Mucosa of gallbladder (tissue), 1 donor: Measurements from ENCODE around the gene BBS5. TPM values are rescaled to one million over a fixed set of nuclear protein-coding genes. Genes with fewer than 3 reads are reported as not detected.

ENCODE experiments used
- DNase-seq: peaks from one replicate; pipeline ENCODE4 v3.0.0-alpha.2; 2020; ENCODE audit warnings: low spot score
- total RNA-seq: library from RNA; stranded (reverse); gene quantifications from one replicate; pipeline ENCODE4 v1.2.1, GENCODE V29; 2021
- donor health status: DM: no; HTN: no; CAD: no.

BBS5 gene
- total RNA-seq, 1 donor from 2014 or later: 13.6 TPM

GRCh38 chr2:169542433-169542832 lies 63.1 kb downstream of the BBS5 start:
- no peak for DNase-seq

GRCh38 chr2:169546756-169547155 lies 67.5 kb downstream of the BBS5 start:
- no peak for DNase-seq

Other genes with a start within 250 kb of the BBS5 start
- 13.6 TPM for gene LRP2, start 117.0 kb upstream of the BBS5 start, total RNA-seq
- 6.2 TPM for gene KLHL41, start 30.2 kb downstream of the BBS5 start, total RNA-seq
- 17.1 TPM for gene FASTKD1, start 94.4 kb downstream of the BBS5 start, total RNA-seq
- gene PPIG, start 104.9 kb downstream of the BBS5 start, total RNA-seq: 44.9 TPM
- 0.23 TPM for gene CFAP210, start 214.9 kb downstream of the BBS5 start, total RNA-seq
- 9.6 TPM for gene PHOSPHO2, start 215.0 kb downstream of the BBS5 start, total RNA-seq